Measurements from ENCODE around the gene CNIH1.
A peak's percentile ranks its signal among the peaks of the same experiment; 100 is the strongest.
"Not testable (repeated sequence)": the region's sequence is repeated elsewhere in the genome, so short reads cannot be mapped to it uniquely, and the experiment has no call there.

Gene CNIH1

DNA sequence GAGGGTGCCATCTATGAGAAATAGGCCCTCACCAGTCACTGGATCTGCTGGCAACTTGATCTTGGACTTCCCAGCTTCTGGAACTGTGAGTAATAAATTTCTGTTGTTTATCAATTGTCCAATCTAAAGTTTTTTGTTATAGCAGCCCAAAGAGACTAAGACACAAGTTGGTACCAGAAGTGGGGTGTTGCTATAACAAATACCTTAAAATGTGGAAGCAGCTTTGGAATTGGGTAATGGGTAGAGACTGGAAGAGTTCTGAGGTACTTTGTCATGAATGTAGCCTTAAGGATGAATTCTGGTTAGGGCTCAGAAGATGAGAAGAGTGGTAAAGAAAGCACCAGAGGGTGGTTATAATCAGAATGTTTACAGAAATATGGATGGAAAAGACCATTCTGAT, 26.1 kb upstream of the CNIH1 start:
- no peak for DNase-seq (ENCODE audit: low spot score)

DNA sequence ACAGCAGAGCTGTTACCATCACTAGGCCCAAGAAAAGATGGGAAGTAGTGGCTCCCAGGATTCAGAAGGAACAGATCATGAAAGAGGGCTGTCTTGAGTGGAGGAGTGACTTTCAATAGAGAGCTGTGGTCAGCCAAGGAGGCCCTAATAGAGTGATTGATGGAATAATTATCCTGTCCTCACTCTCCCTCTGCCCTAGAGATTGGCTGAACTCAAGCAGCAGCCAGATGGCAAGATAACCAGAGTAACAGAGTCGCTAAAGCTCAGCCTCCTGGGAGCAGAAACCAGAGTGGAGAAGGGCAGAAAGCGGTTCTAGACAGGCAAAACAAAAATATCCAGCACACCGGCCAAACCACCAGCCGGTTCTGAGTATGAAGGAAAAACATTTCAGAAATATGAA, 24.5 kb upstream of the CNIH1 start:
- no peak for DNase-seq (ENCODE audit: low spot score)

DNA sequence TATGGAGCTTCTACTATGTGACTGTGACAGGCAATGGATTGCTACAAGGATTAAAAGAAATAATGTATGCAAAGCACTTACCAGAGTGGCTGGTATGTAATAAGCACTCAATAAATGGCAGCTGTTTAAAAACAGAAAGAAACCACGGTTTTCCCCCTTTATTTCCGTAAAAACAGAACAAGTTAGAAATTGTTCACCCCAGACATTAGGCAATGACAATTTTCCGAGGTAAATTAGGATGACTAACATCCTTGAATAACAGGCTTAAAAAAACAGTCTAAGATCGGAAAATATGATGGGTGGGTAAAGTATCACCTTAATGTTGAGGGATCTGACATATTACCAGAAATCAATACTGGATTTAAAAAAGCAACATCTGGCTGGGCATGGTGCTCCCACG, 20.9 kb upstream of the CNIH1 start:
- no peak for DNase-seq (ENCODE audit: low spot score)

- no peak for DNase-seq (ENCODE audit: low spot score)
These were observed 17.9 kb upstream of the CNIH1 start for GRCh38 chr14:54459106-54459505.

GRCh38 chr14:54458536-54458935, 17.4 kb upstream of the CNIH1 start:
- not testable (repeated sequence) for DNase-seq (ENCODE audit: low spot score)

- no peak for DNase-seq (ENCODE audit: low spot score)
These were observed 16.4 kb upstream of the CNIH1 start for GRCh38 chr14:54457609-54457996.

DNA sequence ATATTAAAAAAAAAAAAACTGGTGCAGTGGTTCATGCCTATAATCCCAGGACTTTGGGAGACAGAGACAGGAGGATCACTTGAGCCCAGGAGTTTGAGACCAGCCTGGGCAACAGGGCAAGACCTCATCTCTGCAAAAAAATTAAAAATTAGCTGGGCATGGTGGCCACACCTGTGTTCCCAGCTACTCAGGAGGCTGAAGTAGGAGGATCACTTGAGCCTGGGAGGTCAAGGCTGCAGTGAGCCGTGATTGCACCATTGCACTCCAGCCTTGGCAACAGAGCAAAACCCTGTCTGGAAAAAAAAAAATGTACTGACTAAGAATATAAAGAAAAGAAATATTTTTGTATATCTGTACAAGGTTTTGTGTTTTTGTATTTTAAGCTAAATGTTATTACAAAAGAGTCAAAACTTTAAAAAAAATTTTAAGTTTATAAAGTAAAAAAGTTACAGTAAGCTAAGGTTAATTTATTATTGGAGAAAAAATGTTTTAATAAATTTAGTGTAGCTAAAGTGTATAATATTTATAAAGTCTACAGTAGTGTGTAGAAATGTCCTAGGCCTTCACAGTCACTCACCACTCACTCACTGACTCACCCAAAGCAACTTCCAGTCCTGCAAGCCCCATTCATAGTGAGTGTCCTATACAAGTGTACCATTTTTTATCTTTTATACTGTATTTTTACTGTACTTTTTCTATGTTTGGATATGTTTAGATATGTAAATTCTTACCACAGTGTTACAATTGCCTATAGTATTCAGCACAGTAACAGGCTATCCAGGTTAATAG, 15.8 kb upstream of the CNIH1 start:
- not testable (repeated sequence) for DNase-seq (ENCODE audit: low spot score)

DNA sequence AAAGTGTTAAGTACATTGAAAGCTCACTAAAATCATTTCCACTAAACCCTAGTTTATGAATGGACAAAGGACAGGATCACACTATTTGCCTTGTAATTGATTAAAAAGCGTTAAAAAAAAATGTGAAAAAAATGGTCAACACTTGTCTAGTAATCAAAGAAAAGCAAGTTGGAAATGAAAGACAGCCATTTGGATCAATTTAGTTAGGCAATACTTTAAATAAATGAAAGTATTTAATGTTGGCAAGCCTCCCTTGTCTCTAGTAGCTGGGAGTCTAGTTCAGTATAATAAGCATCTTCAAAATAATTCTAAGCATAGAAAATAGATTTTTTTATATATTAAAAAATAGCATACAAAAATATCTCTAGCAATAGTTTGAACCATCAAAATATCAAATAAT, 14.2 kb upstream of the CNIH1 start:
- DNase-seq (ENCODE audit: low spot score): no peak

DNA sequence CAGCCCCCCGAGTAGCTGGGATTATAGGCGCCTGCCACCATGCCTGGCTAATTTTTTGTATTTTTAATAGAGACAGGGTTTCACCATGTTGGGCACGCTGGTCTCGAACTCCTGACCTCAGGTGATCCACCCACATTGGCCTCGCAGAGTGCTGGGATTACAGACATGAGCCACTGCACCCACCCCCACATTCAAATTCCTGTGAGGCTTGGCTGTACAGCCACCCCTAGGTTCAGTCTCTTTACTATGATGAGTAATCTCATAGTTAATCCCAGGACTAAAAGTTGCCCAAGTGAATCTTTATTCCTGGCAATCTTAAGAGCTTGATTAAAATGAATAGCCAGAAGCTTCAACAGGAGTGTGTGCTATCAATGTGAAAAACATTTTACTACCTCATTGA, 12.8 kb upstream of the CNIH1 start:
- DNase-seq (ENCODE audit: low spot score): not testable (repeated sequence)

GRCh38 chr14:54453252-54453651, 12.1 kb upstream of the CNIH1 start:
- no peak for DNase-seq (ENCODE audit: low spot score)

- DNase-seq (ENCODE audit: low spot score): no peak
These were observed 10.8 kb upstream of the CNIH1 start for GRCh38 chr14:54451961-54452360.

DNA sequence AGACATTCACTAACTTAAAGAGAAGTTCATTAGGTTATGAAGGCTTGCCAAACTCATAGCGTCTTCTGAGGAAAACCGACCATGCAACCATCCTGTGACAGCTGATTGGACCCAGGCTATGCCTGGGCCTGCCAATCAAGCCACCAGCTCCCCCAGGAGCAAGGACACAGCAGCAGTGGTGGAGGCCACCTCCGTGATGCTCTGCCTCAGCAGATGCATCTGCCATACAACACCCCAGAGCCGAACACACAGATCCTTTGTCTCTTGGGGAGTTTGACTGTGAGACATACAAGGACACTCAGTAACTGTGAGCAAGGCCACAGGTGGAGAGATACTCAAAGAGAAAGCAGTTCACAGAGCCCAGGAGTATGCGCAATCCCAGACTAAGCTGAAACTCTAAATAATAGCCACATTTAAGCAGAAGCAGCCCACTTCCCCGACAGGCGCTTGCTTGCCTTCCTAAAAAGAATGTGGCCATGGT, 10.0 kb upstream of the CNIH1 start:
- DNase-seq (ENCODE audit: low spot score): no peak

DNA sequence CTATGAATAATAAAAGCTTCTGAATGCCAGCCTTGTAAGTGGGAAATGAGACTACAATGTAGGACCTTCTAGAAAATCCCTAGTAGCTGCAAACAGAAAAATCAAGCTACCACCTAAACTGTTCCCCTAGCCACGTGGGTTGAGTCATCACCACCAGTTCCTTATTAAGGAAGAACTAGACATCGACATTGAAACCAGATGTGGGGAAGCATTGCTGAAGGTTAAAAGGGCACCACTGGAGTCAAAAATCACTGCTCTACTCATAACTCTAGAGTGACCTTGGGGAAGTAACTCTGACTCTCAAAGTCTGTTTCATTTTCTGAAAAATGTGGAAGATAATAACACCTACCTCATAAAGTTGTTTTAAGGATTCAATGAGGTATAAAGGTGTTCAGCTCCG, 9.4 kb upstream of the CNIH1 start:
- no peak for DNase-seq (ENCODE audit: low spot score)

GRCh38 chr14:54447231-54447692, 6.1 kb upstream of the CNIH1 start:
- peak; percentile 84 for DNase-seq (ENCODE audit: low spot score)

DNA sequence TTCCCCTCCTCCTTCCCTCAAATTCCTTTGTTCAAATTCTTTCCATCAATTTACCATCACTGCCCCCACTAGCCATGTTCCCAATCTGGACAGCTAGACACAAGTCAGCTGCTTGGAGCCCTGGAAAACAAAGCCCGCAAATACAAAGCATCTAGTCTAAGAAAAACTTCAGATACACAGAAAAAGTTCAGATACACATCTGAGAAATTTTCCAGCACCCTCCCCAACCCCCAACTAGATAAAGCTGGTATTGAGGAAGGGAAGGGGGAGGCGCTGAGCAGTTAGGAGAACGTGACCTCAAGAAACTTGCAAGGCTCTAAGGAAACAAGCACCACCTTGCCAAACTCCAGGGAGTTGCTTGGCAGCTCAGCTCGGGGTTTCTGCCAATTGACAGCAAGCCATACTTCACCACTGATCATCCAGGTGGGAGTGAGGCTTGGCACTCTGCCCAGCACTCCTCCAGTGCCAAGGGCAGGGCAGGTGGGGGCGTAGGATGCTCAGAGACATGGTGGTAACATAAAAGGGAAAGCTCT, 5.1 kb upstream of the CNIH1 start:
- peak; percentile 23 for DNase-seq (ENCODE audit: low spot score)

- no peak for DNase-seq (ENCODE audit: low spot score)
These were observed 3.5 kb upstream of the CNIH1 start for GRCh38 chr14:54444681-54445080.

- DNase-seq (ENCODE audit: low spot score): no peak
These were observed 2.8 kb upstream of the CNIH1 start for GRCh38 chr14:54443981-54444380.

DNA sequence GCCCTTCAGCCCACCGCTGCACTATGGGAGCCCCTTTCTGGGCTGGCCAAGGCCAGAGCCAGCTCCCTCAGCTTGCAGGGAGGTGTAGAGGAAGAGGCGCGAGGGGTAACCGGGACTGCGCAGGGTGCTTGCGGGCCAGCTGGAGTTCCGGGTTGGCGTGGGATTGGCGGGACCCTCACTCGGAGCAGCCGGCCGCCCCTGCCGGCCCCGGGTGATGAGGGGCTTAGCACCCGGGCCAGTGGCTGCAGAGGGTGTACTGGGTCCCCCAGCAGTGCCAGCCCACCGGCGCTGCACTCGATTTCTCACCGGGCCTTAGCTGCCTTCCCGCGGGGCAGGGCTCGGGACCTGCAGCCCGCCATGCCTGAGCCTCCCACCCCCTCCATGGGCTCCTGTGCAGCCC, 1.8 kb upstream of the CNIH1 start:
- DNase-seq (ENCODE audit: low spot score): not testable (repeated sequence)

- no peak for DNase-seq (ENCODE audit: low spot score)
These were observed 700 bp downstream of the CNIH1 start for GRCh38 chr14:54440476-54440872.

DNA sequence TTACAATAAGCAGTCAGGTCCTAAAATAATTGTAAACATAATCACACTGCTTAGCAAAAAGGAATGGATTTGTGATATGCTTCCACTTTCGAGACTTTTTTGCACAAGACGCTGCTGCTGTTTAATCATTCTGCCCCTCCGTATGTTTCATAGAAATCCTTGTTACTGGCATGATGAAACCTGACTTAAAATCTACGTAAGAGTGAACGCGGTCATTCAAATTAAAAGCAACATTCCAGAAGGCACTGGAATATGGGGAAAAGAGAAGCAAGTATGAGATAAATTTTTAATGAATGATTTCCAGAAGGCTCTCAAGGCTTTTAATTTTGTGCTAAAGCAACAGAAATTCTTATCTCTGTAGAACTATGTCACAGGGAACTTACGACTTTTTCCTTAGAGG, 1.1 kb downstream of the CNIH1 start:
- no peak for DNase-seq (ENCODE audit: low spot score)

DNA sequence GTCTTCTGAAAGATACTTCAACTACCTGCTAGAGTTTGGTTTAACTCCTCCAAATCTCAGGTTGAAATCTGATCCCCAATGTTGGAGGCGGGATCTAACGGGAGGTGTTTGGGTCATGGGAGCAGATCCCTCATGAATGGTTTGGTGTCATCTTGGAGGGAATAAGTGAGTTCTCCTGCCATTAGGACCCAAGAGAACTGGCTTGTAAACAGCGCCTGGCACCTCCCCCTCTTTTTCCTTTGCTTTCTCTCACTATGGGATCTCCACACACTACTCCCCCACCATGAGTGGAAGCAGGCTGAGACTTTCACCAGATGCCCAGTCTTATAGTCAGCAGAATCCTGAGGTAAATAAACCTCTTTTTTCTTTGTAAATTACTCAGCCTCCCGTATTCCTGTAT, 2.5 kb downstream of the CNIH1 start:
- no peak for DNase-seq (ENCODE audit: low spot score)

DNA sequence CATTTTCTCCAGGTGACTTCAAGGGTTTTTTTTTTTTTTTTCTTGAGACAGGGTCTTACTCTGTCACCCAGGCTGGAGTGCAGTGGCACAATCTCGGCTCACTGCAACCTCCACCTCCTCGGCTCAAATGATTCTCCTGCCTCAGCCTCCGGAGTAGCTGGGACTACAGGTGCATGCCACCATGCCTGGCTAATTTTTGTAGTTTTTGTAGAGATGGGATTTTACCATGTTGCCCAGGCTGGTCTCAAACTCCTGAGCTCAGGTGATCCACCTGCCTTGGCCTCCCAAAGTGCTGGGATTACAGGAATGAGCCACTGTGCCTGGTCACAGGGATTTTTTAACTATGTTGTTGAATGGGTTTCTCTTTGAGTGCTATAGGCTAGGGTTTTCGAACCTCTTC, 3.2 kb downstream of the CNIH1 start:
- not testable (repeated sequence) for DNase-seq (ENCODE audit: low spot score)

- no peak for DNase-seq (ENCODE audit: low spot score)
These were observed 5.6 kb downstream of the CNIH1 start for GRCh38 chr14:54435500-54435981.

- no peak for DNase-seq (ENCODE audit: low spot score)
These were observed 12.6 kb downstream of the CNIH1 start for GRCh38 chr14:54428527-54428926.

Data from HuH-7.5 (cell line).